NCI-H82 treated with DMSO at 0.1 percent for 48 hours (cell line): ENCODE results near the gene SLC25A26.

Source experiments
- DNase-seq: peaks from one replicate; lab custom pipeline; 2025; ENCODE audit not compliant: unreplicated experiment; lab: John Stamatoyannopoulos, UW

Gene SLC25A26

GRCh38 chr3:66314455-66314854, 93.7 kb downstream of the SLC25A26 start:
- no peak for DNase-seq

- no peak for DNase-seq
Measured at GRCh38 chr3:66317750-66318376, 97.1 kb downstream of the SLC25A26 start.

GRCh38 chr3:66320390-66320789, 99.6 kb downstream of the SLC25A26 start:
- DNase-seq = no peak

- DNase-seq = no peak
Measured at GRCh38 chr3:66322436-66322835, 101.6 kb downstream of the SLC25A26 start.

- DNase-seq = no peak
Measured at GRCh38 chr3:66326340-66326739, 105.5 kb downstream of the SLC25A26 start.

GRCh38 chr3:66335671-66336070, 114.9 kb downstream of the SLC25A26 start:
- DNase-seq = no peak

- no peak for DNase-seq
Measured at GRCh38 chr3:66336333-66336766, 115.5 kb downstream of the SLC25A26 start.

GRCh38 chr3:66338927-66339326, 118.1 kb downstream of the SLC25A26 start:
- DNase-seq = no peak

- DNase-seq = no peak
Measured at GRCh38 chr3:66342717-66343356, 122.0 kb downstream of the SLC25A26 start.

GRCh38 chr3:66344391-66344811, 123.6 kb downstream of the SLC25A26 start:
- no peak for DNase-seq

- no peak for DNase-seq
Measured at GRCh38 chr3:66344848-66345578, 124.2 kb downstream of the SLC25A26 start.

- no peak for DNase-seq
Measured at GRCh38 chr3:66348704-66349103, 127.9 kb downstream of the SLC25A26 start.

- DNase-seq = no peak
Measured at GRCh38 chr3:66350601-66351000, 129.8 kb downstream of the SLC25A26 start.

- DNase-seq = no peak
Measured at GRCh38 chr3:66353039-66353438, 132.2 kb downstream of the SLC25A26 start.

- DNase-seq = no peak
Measured at GRCh38 chr3:66353530-66353929, 132.7 kb downstream of the SLC25A26 start.

- DNase-seq = no peak
Measured at GRCh38 chr3:66354001-66354400, 133.2 kb downstream of the SLC25A26 start.

- no peak for DNase-seq
Measured at GRCh38 chr3:66355394-66355793, 134.6 kb downstream of the SLC25A26 start.

- no peak for DNase-seq
Measured at GRCh38 chr3:66355997-66356396, 135.2 kb downstream of the SLC25A26 start.

GRCh38 chr3:66361356-66361755, 140.6 kb downstream of the SLC25A26 start:
- DNase-seq = no peak

- no peak for DNase-seq
Measured at GRCh38 chr3:66362541-66362941, 141.7 kb downstream of the SLC25A26 start.

- peak; percentile 31 for DNase-seq
Measured at GRCh38 chr3:66363148-66363547, 142.3 kb downstream of the SLC25A26 start.

- no peak for DNase-seq
Measured at GRCh38 chr3:66365080-66365479, 144.3 kb downstream of the SLC25A26 start.
